NB4 (cell line): ENCODE measurements around the gene CHTOP.

Experiments used
- DNase-seq: peaks from one replicate; pipeline ENCODE4 v3.0.0; 2010; ENCODE audit warnings: low read depth
- H3K4me3 ChIP-seq: one replicate; pipeline ENCODE4 v1.5.1; 2011; ENCODE audit warnings: mild to moderate bottlenecking, low read depth, low read length, moderate library complexity
- MYC ChIP-seq: IDR thresholded peaks from 2 replicates; pipeline ENCODE4 v1.6.1; 2011; ENCODE audit warnings: low read depth, low read length
- POLR2A ChIP-seq: IDR thresholded peaks from 2 replicates; pipeline ENCODE4 v1.6.1; 2011; ENCODE audit warnings: mild to moderate bottlenecking; ENCODE audit not compliant: insufficient read length; ENCODE audit errors: extremely low read depth
- TF ChIP-seq, protein P1 (sequence below): IDR thresholded peaks from one replicate; pipeline ENCODE4 v1.5.1; 2012; ENCODE audit warnings: low read depth, low read length
- TF ChIP-seq, protein P2 (sequence below): IDR thresholded peaks from 2 replicates; pipeline ENCODE4 v1.6.1; 2011; ENCODE audit warnings: low read depth, low read length

CHTOP gene

DNA sequence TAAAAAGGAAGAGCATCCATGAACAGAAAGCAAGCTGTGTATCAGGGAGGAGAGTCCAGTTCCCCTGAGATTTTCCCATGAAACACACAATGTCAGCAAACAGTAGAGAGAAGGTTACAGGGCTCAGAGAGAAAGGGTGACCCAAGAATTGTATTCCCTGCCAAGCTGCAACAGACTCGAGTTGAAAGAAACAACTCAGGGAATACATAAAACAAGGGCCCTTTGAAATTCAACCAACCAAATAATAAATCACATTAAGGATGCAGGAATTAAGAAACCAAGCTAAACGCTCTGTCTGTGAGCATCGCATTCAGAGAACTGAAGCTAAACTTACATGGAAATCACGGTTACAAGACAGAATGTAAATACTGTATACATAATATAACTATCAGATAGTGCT is 41.1 kb upstream of the CHTOP start:
- H3K4me3 ChIP-seq: no peak overlapping the region
- DNase-seq: no peak
- TF ChIP-seq, protein P1, sequence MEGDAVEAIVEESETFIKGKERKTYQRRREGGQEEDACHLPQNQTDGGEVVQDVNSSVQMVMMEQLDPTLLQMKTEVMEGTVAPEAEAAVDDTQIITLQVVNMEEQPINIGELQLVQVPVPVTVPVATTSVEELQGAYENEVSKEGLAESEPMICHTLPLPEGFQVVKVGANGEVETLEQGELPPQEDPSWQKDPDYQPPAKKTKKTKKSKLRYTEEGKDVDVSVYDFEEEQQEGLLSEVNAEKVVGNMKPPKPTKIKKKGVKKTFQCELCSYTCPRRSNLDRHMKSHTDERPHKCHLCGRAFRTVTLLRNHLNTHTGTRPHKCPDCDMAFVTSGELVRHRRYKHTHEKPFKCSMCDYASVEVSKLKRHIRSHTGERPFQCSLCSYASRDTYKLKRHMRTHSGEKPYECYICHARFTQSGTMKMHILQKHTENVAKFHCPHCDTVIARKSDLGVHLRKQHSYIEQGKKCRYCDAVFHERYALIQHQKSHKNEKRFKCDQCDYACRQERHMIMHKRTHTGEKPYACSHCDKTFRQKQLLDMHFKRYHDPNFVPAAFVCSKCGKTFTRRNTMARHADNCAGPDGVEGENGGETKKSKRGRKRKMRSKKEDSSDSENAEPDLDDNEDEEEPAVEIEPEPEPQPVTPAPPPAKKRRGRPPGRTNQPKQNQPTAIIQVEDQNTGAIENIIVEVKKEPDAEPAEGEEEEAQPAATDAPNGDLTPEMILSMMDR: no peak
- TF ChIP-seq, protein P2, sequence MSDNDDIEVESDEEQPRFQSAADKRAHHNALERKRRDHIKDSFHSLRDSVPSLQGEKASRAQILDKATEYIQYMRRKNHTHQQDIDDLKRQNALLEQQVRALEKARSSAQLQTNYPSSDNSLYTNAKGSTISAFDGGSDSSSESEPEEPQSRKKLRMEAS: no peak
- TF ChIP-seq MYC (no peak), POLR2A (no peak)

DNA sequence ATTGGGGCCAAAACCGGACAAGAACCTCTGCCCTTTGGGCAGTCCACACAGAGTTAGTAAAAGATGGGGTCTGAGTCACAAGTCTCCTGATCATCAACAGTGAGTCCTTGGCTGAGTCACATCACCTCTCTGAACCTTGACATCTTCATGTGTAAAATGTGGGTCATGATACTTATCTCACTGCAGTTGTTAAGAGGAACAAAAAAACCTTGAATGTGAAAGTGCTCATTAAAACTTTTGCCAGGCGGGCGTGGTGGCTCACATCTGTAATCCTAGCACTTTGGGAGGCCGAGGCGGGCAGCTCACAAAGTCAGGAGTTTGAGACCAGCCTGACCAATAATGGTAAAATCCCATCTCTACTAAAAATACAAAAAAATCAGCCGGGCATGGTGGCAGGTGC is 36.7 kb upstream of the CHTOP start:
- DNase-seq: peak; percentile 45
- TF ChIP-seq, protein P2: no peak
- no peak for TF ChIP-seq POLR2A
- TF ChIP-seq, protein P1: no peak
- no peak for TF ChIP-seq MYC

DNA sequence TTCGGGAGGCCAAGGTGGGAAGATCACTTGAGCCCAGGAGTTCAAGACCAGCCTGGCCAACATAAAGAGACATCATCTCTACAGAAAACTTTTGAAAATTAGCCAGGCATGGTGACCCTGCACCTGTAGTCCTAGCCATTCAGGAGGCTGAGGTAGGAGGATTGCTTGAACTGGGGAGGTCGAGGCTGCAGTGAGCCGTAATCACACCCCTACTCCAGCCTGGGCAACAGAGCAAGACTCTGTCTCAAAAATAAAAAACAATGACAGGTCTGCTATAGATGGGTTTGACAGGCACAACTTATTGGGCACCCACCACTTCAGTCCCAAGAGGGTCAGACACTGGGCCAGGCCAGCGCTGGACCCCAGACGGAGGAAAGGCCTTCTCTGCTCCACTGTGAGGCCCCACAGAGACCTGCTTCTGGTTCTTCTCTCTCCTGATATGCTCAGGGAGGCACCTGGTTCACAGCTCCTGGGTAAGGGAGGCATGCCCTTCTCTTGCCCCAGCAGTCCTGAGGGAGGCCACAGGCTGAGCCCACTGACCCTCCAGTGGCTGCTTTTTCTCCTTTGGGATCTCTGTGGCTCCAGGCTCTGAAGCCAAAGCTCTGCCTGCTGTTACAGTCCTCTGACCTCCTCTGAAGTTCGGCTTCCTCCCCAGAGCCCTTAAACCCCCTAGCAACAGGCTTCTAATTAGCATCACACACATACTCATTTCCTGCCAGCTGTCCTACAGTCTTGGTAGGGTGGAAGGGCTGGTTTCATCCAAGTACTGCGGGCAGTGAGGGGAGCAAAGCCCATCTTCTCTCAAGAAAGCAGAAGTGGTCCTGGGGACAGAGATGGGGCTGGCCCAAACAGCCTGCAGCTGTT is 35.3 kb upstream of the CHTOP start:
- TF ChIP-seq POLR2A: no peak
- TF ChIP-seq, protein P1: no peak
- TF ChIP-seq, protein P2: 0 out of 2 replicates have a peak, but pooled peaks have one; percentile 3
- peak; percentile 97 for DNase-seq
- no peak overlapping the region for H3K4me3 ChIP-seq

More for the DNA sequence above, 36.7 kb upstream of the CHTOP start:
- no peak overlapping the region for H3K4me3 ChIP-seq

DNA sequence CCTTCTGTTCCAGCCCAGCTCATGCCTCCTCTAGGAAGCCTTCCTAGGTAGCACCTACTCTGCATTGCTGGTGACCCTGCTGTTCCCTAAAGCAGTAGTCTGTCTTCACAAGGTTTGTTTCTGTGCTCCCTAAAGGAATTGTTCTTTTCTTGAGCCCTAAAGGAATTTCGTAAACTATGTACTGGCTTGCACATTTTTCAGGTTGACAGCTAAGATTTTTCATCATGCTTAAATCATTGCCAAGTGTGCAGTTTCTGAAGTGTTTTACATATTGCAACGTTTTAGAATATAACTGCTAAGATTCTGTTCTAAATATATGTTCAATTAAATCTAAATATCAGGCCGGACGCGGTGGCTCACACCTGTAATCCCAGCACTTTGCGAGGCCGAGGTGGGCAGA is 34.0 kb upstream of the CHTOP start:
- no peak overlapping the region for H3K4me3 ChIP-seq
- TF ChIP-seq, protein P2: no peak
- TF ChIP-seq, protein P1: no peak
- no peak for TF ChIP-seq POLR2A
- no peak for TF ChIP-seq MYC
- no peak for DNase-seq

DNA sequence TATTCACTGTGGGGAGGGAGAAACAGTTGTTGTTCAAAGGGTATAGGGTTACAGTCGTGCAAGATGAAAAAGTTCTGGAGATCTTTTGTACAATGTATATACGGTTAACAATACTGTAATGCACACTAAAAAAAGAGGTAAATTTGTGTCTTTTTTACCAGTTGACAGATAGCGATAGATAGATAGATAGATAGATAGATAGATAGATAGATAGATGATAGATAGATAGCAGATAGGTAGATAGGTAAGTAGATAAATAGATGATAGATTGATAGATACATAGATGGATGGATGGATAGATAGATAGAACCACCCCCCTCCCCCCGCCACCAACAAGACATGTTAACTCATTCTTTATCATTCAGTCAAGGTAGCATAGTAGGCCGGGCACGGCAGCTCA is 31.1 kb upstream of the CHTOP start:
- H3K4me3 ChIP-seq: no peak overlapping the region
- DNase-seq: no peak
- TF ChIP-seq POLR2A: no peak
- TF ChIP-seq MYC: no peak
- TF ChIP-seq, protein P2: no peak
- TF ChIP-seq, protein P1: no peak

DNA sequence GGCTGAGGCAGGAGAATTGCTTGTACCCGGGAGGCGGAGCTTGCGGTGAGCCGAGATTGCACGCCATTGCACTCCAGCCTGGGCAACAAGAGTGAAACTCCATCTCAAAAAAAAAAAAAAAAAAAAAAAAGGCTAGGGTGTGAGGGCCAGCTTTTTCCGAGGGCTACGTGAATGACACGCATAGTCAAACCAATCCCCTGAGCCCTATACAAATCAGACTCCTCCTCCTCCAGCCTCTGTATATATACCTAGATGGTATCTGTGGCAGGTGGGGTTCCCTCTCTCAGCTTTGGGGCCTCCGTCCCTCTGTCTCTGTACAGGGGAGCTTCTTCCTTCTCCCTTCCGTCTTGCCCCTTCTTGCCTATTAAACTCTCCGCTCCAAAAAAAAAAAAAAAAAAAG is 27.7 kb upstream of the CHTOP start:
- H3K4me3 ChIP-seq: no peak overlapping the region
- DNase-seq: no peak

More for the DNA sequence above, 27.7 kb upstream of the CHTOP start:
- no peak for TF ChIP-seq MYC
- no peak for TF ChIP-seq POLR2A
- TF ChIP-seq, protein P2: no peak
- TF ChIP-seq, protein P1: no peak
